ENCODE data around the gene TREML4. TPM values are rescaled to one million over a fixed set of nuclear protein-coding genes. Genes with fewer than 3 reads are reported as not detected.

Gene TREML4
- total and polyA plus RNA-seq, 9 of the 15 experiments (the other 6 are each of a cell fraction or from before 2014, with no cell fraction given) = not detected

- intact Hi-C loops (cut with micrococcal nuclease) = loop anchor here (2.0 kb wide), 1 partner anchor 90 kb away; no protein-coding TSS in a partner anchor
- BruUV-seq (replicated peaks) = no TSS peak
- no peak overlapping the region for H3K9ac ChIP-seq (ENCODE audit: insufficient read depth in 1 of 2, low read depth in 2 of 2, low read length in 2 of 2)
- ATAC-seq (peak; percentile 88), DNase-seq (ENCODE audit: extremely low read depth in 1 of 4, low spot score in 3 of 4) (peak in 2 of 4 experiments; percentile 22 to 30), FAIRE-seq (peak; percentile 58)
- H4K20me1 ChIP-seq (replicated peaks; ENCODE audit: control insufficient read depth, insufficient read depth, low read length) = no peaks in the 10 kb centered on the region
- H3K4me1 ChIP-seq (replicated peaks in 1 of 2; ENCODE audit: control insufficient read depth in 2 of 2, insufficient read depth in 2 of 2, low read length in 2 of 2) = no peaks in the 10 kb centered on the region; a peak in 2 of 5 replicates
- ChIA-PET CTCF (ENCODE audit: low intra/inter-chr PET ratio) (interaction anchor here (0.6 kb wide), 1 partner anchor 1869 kb away, joined by 3 read pairs; no protein-coding TSS in a partner anchor), POLR2A (interaction anchor here (0.6 kb wide), 1 partner anchor 19 kb away, joined by 3 read pairs; no protein-coding TSS in a partner anchor)
- in situ Hi-C loops (cut with MboI) = no loop called here
- no peak overlapping the region for H3K27ac ChIP-seq (ENCODE audit: extremely low read depth, low read depth, low read length)
- no peak overlapping the region for H3K4me3 ChIP-seq
- no peaks in the 10 kb centered on the region for H3K9me3 ChIP-seq (replicated peaks; ENCODE audit: control insufficient read depth, insufficient read depth, low read depth, low read length)
- H3K4me2 ChIP-seq (ENCODE audit: insufficient read depth, low read length) = no peak overlapping the region
- H2AFZ ChIP-seq (ENCODE audit: low read depth, low read length) = no peak overlapping the region
- no peaks in the 10 kb centered on the region for H3K9me1 ChIP-seq (ENCODE audit: control insufficient read depth, insufficient read depth, low read length)
- H3K36me3 ChIP-seq (ENCODE audit: control insufficient read depth, insufficient read depth, low read length) = no peaks in the 10 kb centered on the region
- WGBS (ENCODE audit: insufficient coverage, low coverage, missing lambda C conversion rate) = 0% methylated on average over 5 of the region's 5 CpGs
- peaks cover 10 to 53% of the 10 kb centered on the region in 2 experiments for H3K27me3 ChIP-seq (ENCODE audit: control insufficient read depth in 2 of 2, insufficient read depth in 2 of 2, low read length in 2 of 2)
- H3K79me2 ChIP-seq (ENCODE audit: control insufficient read depth, insufficient read depth, low read length) = no peaks in the 10 kb centered on the region
- no peak for TF ChIP-seq NFATC3 (IDR thresholded peaks at IDR 0.05)
- no peak for TF ChIP-seq POU5F1 (IDR thresholded peaks at IDR 0.05; ENCODE audit: borderline replicate concordance, low read depth, low read length, partially characterized antibody)
- no peak for TF ChIP-seq RNF2 (IDR thresholded peaks at IDR 0.05)
- TF ChIP-seq CEBPB (tag; IDR thresholded peaks at IDR 0.05) = peak; percentile 85
- TF ChIP-seq SMAD4 (CRISPR knock-in tag; conservative IDR thresholded peaks at IDR 0.05) = no peak
- TF ChIP-seq FOS (IDR thresholded peaks at IDR 0.05; ENCODE audit: extremely low read depth, insufficient read length) = no peak
- TF ChIP-seq SMARCB1 (IDR thresholded peaks at IDR 0.05; ENCODE audit: insufficient read length, low read depth) = no peak
- no peak for TF ChIP-seq TAF15 (IDR thresholded peaks at IDR 0.05; ENCODE audit: low read depth, low read length)
- no peak for TF ChIP-seq RAD51 (IDR thresholded peaks at IDR 0.05; ENCODE audit: borderline replicate concordance, low read depth)
- no peak for TF ChIP-seq MBD2 (IDR thresholded peaks at IDR 0.05; ENCODE audit: borderline replicate concordance, low read depth)
- TF ChIP-seq ZBTB1 (CRISPR knock-in tag; IDR thresholded peaks at IDR 0.05; ENCODE audit: borderline replicate concordance, low read depth) = no peak
- TF ChIP-seq ILK (tag; IDR thresholded peaks at IDR 0.05; ENCODE audit: borderline replicate concordance, low read depth) = no peak
- no peak for TF ChIP-seq ZNF431 (CRISPR knock-in tag; IDR thresholded peaks at IDR 0.05)
- peak; percentile 34; the same call in 1 of the 2 replicates for TF ChIP-seq MAFF (IDR thresholded peaks at IDR 0.05; ENCODE audit: low read length)
- no peak for TF ChIP-seq ZNF444 (CRISPR knock-in tag; IDR thresholded peaks at IDR 0.05)
- TF ChIP-seq, protein P1, sequence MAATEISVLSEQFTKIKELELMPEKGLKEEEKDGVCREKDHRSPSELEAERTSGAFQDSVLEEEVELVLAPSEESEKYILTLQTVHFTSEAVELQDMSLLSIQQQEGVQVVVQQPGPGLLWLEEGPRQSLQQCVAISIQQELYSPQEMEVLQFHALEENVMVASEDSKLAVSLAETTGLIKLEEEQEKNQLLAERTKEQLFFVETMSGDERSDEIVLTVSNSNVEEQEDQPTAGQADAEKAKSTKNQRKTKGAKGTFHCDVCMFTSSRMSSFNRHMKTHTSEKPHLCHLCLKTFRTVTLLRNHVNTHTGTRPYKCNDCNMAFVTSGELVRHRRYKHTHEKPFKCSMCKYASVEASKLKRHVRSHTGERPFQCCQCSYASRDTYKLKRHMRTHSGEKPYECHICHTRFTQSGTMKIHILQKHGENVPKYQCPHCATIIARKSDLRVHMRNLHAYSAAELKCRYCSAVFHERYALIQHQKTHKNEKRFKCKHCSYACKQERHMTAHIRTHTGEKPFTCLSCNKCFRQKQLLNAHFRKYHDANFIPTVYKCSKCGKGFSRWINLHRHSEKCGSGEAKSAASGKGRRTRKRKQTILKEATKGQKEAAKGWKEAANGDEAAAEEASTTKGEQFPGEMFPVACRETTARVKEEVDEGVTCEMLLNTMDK (IDR thresholded peaks at IDR 0.05; ENCODE audit: borderline replicate concordance, insufficient read depth, low read depth, low read length, poor library complexity, severe bottlenecking) = no peak
- no peak for TF ChIP-seq ZC3H4 (CRISPR knock-in tag; IDR thresholded peaks at IDR 0.05; ENCODE audit: borderline replicate concordance)
- no peak for TF ChIP-seq ZNF384 (IDR thresholded peaks at IDR 0.05; ENCODE audit: low read depth, low read length)
- TF ChIP-seq BRD4 (IDR thresholded peaks at IDR 0.05) = no peak
- no peak for TF ChIP-seq MLX (CRISPR knock-in tag; conservative IDR thresholded peaks at IDR 0.05)
- TF ChIP-seq RBM25 (IDR thresholded peaks at IDR 0.05; ENCODE audit: low read depth, low read length, severe bottlenecking) = no peak
These were observed 467 bp downstream of the TREML4 start for GRCh38 chr6:41228616-41229015.
